Activated gamma-delta T cell treated with anti-CD3 and anti-CD28 coated beads, Interleukin-2, amount 50 U/mL, for 16 hours (primary cell): ENCODE measurements around the gene CAMK4.
"Not testable (repeated sequence)": the region's sequence is repeated elsewhere in the genome, so short reads cannot be mapped to it uniquely, and the experiment has no call there.

ENCODE experiments used
- DNase-seq: peaks from one replicate; pipeline ENCODE4 v3.0.0-alpha.2; 2020; ENCODE audit warnings: low read depth

CAMK4 gene

GRCh38 chr5:111310711-111311620 is 86.8 kb downstream of the CAMK4 start:
- DNase-seq = no peak

- DNase-seq = no peak
Observed at GRCh38 chr5:111311666-111312065, 87.5 kb downstream of the CAMK4 start.

- DNase-seq = no peak
Observed at GRCh38 chr5:111313017-111313724, 89.0 kb downstream of the CAMK4 start.

- DNase-seq = no peak
Observed at GRCh38 chr5:111320953-111321352, 96.8 kb downstream of the CAMK4 start.

- DNase-seq = no peak
Observed at GRCh38 chr5:111321376-111321775, 97.2 kb downstream of the CAMK4 start.

- no peak for DNase-seq
Observed at GRCh38 chr5:111326551-111326950, 102.4 kb downstream of the CAMK4 start.

GRCh38 chr5:111337133-111337532 is 112.9 kb downstream of the CAMK4 start:
- DNase-seq = no peak

- no peak for DNase-seq
Observed at GRCh38 chr5:111337688-111338087, 113.5 kb downstream of the CAMK4 start.

- DNase-seq = no peak
Observed at GRCh38 chr5:111345731-111346130, 121.5 kb downstream of the CAMK4 start.

GRCh38 chr5:111347021-111347420 is 122.8 kb downstream of the CAMK4 start:
- DNase-seq = no peak

GRCh38 chr5:111348661-111349329 is 124.6 kb downstream of the CAMK4 start:
- DNase-seq = no peak

GRCh38 chr5:111349429-111349828 is 125.2 kb downstream of the CAMK4 start:
- DNase-seq = no peak

- no peak for DNase-seq
Observed at GRCh38 chr5:111353035-111353434, 128.9 kb downstream of the CAMK4 start.

- DNase-seq = not testable (repeated sequence)
Observed at GRCh38 chr5:111358726-111359125, 134.5 kb downstream of the CAMK4 start.

GRCh38 chr5:111360173-111360572 is 136.0 kb downstream of the CAMK4 start:
- DNase-seq = no peak

- no peak for DNase-seq
Observed at GRCh38 chr5:111364992-111365391, 140.8 kb downstream of the CAMK4 start.

- DNase-seq = no peak
Observed at GRCh38 chr5:111366388-111366787, 142.2 kb downstream of the CAMK4 start.

GRCh38 chr5:111367115-111367514 is 142.9 kb downstream of the CAMK4 start:
- DNase-seq = no peak

GRCh38 chr5:111372799-111373198 is 148.6 kb downstream of the CAMK4 start:
- no peak for DNase-seq

- DNase-seq = no peak
Observed at GRCh38 chr5:111374380-111374779, 150.2 kb downstream of the CAMK4 start.

GRCh38 chr5:111375645-111376044 is 151.5 kb downstream of the CAMK4 start:
- DNase-seq = no peak

- DNase-seq = no peak
Observed at GRCh38 chr5:111377306-111377705, 153.1 kb downstream of the CAMK4 start.

GRCh38 chr5:111379391-111379816 is 155.2 kb downstream of the CAMK4 start:
- no peak for DNase-seq
